NB4 (cell line): ENCODE measurements around the gene DAB1.

Experiments
- CTCF ChIP-seq: IDR thresholded peaks from one replicate; pipeline ENCODE4 v1.5.1; 2012; ENCODE audit warnings: low read depth, low read length
- MAX ChIP-seq: IDR thresholded peaks from 2 replicates; pipeline ENCODE4 v1.6.1; 2011; ENCODE audit warnings: low read depth, low read length
- MYC ChIP-seq: IDR thresholded peaks from 2 replicates; pipeline ENCODE4 v1.6.1; 2011; ENCODE audit warnings: low read depth, low read length
- POLR2A ChIP-seq: IDR thresholded peaks from 2 replicates; pipeline ENCODE4 v1.6.1; 2011; ENCODE audit warnings: mild to moderate bottlenecking; ENCODE audit not compliant: insufficient read length; ENCODE audit errors: extremely low read depth

DNA sequence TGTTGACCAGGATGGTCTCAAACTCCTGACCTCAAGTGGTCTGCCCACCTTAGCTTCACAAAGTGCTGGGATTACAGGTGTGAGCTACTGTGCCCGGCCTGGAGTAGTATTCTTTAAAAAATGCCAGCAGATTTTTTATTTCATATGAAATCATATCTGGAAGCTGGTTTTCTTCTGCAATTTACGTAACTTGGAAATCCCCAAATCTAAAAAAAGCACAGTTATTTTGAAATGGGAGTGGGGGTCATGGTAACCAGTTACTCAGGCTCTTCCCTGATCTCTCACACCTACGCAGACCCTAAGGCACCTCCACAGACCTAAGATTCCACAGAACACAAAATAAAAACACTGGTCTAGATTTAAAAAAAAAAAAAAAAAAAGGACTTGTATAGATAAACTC is 219.8 kb downstream of the DAB1 start:
- TF ChIP-seq POLR2A (no peak), CTCF (no peak), MAX (no peak), MYC (no peak)
